Measurements from ENCODE around the gene ALG12.

GRCh38 chr22:49850959-49851802 lies 67.1 kb downstream of the ALG12 start:
- TF ChIP-seq REST (IDR thresholded peaks at IDR 0.05; ENCODE audit: insufficient read depth in 1 of 2, low read depth in 2 of 2, low read length in 2 of 2) (no peak), POLR2AphosphoS5 (IDR thresholded peaks at IDR 0.05; ENCODE audit: low read depth, low read length) (no peak)

Data from PFSK-1 (cell line).